Rectal smooth muscle tissue (tissue), 1 donor: Measurements from ENCODE around the gene SERTAD1.

ENCODE experiments used
- H3K27ac ChIP-seq: one replicate; pipeline ENCODE4 v1.7.0; 2013; ENCODE audit warnings: low read depth, low read length, inconsistent platforms
- H3K27me3 ChIP-seq: one replicate; pipeline ENCODE4 v1.7.0; 2013; ENCODE audit warnings: low read length; ENCODE audit not compliant: control insufficient read depth, insufficient read depth
- H3K36me3 ChIP-seq: one replicate; pipeline ENCODE4 v1.7.0; 2013; ENCODE audit warnings: low read length; ENCODE audit not compliant: control insufficient read depth, insufficient read depth
- H3K4me1 ChIP-seq: one replicate; pipeline ENCODE4 v1.7.0; 2013; ENCODE audit warnings: low read length; ENCODE audit not compliant: control insufficient read depth, insufficient read depth
- H3K4me3 ChIP-seq: one replicate; pipeline ENCODE4 v1.7.0; 2013; ENCODE audit warnings: low read length
- H3K9ac ChIP-seq: one replicate; pipeline ENCODE4 v1.7.0; 2013; ENCODE audit warnings: low read length

SERTAD1 gene, protein sequence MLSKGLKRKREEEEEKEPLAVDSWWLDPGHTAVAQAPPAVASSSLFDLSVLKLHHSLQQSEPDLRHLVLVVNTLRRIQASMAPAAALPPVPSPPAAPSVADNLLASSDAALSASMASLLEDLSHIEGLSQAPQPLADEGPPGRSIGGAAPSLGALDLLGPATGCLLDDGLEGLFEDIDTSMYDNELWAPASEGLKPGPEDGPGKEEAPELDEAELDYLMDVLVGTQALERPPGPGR

GRCh38 chr19:40425450-40426287 is at the start of gene SERTAD1:
Gene SERTAD1 (minus strand): TSS chr19:40425992. CDS start chr19:40423546, 2,446 bp downstream.
- Histone ChIP-seq H3K9ac (peak within 1 kb of the TSS; percentile 97), H3K27ac (peak within 1 kb of the TSS; percentile 97)

DNA sequence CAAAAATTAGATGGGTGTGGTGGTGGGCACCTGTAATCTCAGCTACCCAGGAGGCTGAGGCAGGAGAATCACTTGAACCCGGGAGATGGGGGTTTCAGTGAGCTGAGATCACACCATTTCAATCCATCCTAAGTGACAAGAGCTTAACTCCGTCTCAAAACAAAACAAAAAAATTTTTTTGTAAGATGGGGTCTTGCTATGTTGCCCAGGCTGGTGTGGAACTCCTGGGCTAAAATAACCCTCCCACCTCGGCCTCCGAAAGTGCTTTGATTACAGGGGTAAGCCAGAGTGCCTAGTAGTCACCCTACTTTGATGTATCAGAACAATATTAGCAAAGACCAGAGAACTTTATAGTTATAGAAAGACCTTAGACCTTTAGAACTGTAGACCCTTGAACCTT is 48.9 kb upstream of the SERTAD1 start:
- Histone ChIP-seq H3K36me3 (no peaks in the 10 kb centered on the region), H3K27me3 (no peaks in the 10 kb centered on the region), H3K27ac (no peak overlapping the region), H3K9ac (no peak overlapping the region), H3K4me1 (no peaks in the 10 kb centered on the region), H3K4me3 (no peak overlapping the region)

More at GRCh38 chr19:40425450-40426287, at the start of gene SERTAD1:
- Histone ChIP-seq H3K4me1 (peaks cover 24% of the 10 kb centered on the region), H3K36me3 (no peaks in the 10 kb centered on the region), H3K4me3 (peak within 1 kb of the TSS; percentile 98), H3K27me3 (no peaks in the 10 kb centered on the region)

GRCh38 chr19:40472516-40472915 is 46.7 kb upstream of the SERTAD1 start:
- no peaks in the 10 kb centered on the region for H3K27me3 ChIP-seq
- no peak overlapping the region for H3K27ac ChIP-seq
- no peaks in the 10 kb centered on the region for H3K4me1 ChIP-seq
- no peak overlapping the region for H3K4me3 ChIP-seq
- no peak overlapping the region for H3K9ac ChIP-seq
- H3K36me3 ChIP-seq: no peaks in the 10 kb centered on the region

DNA sequence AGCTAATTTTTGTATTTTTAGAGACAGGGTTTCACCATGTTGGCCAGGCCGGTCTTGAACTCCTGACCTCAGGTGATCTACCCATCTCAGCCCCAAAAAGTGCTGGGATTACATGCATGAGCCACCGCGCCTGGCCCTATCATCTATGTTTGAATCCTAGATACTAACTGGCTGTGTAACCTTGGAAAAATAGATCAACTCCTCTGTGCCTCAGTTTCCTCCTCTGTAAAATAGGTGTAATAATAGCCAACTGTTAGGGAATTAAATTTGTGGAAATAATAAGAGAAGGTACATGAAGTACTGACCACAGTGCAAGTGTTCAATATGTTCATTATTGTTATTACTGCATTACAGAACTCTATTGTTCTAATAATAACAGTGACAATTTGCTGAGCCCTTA is 45.3 kb upstream of the SERTAD1 start:
- Histone ChIP-seq H3K4me1 (peaks cover 6% of the 10 kb centered on the region), H3K4me3 (no peak overlapping the region), H3K9ac (no peak overlapping the region), H3K27me3 (no peaks in the 10 kb centered on the region), H3K27ac (no peak overlapping the region), H3K36me3 (no peaks in the 10 kb centered on the region)

GRCh38 chr19:40469011-40469410 is 43.2 kb upstream of the SERTAD1 start:
- Histone ChIP-seq H3K27ac (no peak overlapping the region), H3K36me3 (no peaks in the 10 kb centered on the region), H3K27me3 (no peaks in the 10 kb centered on the region), H3K4me3 (no peak overlapping the region), H3K4me1 (peaks cover 12% of the 10 kb centered on the region), H3K9ac (no peak overlapping the region)

- Histone ChIP-seq H3K4me1 (peaks cover 12% of the 10 kb centered on the region), H3K4me3 (peak within 1 kb of the TSS; percentile 60), H3K27ac (peak within 1 kb of the TSS; percentile 25), H3K36me3 (no peaks in the 10 kb centered on the region), H3K9ac (peak within 1 kb of the TSS; percentile 4), H3K27me3 (no peaks in the 10 kb centered on the region)
Observed at GRCh38 chr19:40466985-40467734, 41.4 kb upstream of the SERTAD1 start, which contains the start of gene SPTBN4. Gene SPTBN4 (plus strand): TSS chr19:40467001. CDS start chr19:40472622, 5,621 bp downstream.

GRCh38 chr19:40466219-40466984 is 40.6 kb upstream of the SERTAD1 start:
- Histone ChIP-seq H3K27me3 (no peaks in the 10 kb centered on the region), H3K4me3 (peak overlapping the region; percentile 60), H3K27ac (peak overlapping the region; percentile 25), H3K9ac (peak overlapping the region; percentile 4), H3K4me1 (peaks cover 12% of the 10 kb centered on the region), H3K36me3 (no peaks in the 10 kb centered on the region)

DNA sequence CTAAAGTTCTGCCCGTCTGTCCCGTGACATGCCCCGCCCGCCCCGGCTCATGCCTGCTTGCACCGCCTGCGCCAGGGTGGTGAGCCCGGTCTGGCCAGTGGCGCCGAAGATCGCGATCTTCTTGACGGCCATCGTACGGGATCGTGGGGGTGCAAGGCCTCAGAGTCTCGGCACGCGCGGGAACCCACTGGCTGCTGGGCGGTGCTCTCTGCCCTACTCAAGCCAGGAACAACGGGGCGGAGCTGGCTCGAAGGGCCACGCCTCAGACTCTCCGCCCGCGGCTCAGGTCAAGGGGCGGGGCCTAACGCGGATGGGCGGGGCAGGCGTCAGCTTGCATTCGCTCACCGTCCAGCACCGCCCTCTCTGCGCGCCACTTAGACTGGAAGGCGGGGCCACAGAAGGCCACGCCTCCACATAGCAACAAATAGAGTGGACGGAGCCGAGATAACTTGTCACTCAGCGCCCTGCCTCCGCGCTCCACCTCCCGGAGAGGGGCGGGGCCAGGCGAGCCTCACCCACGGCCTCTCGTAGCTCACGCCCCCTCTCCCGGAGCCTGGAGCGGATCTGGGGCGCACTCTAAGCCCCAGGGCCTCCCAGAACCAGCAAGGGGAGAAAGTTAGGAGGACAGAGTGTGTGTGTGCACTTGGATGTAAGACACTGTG is 39.9 kb upstream of the SERTAD1 start, which contains the start of gene BLVRB:
BLVRB (minus strand) TSS at position 189 of the 662 bp plus-strand sequence; CDS start at position 132, 57 bp downstream.
- Histone ChIP-seq H3K4me3 (peak within 1 kb of the TSS; percentile 84), H3K9ac (peak within 1 kb of the TSS; percentile 70), H3K36me3 (no peaks in the 10 kb centered on the region), H3K27me3 (no peaks in the 10 kb centered on the region), H3K27ac (peak within 1 kb of the TSS; percentile 85), H3K4me1 (peaks cover 12% of the 10 kb centered on the region)

DNA sequence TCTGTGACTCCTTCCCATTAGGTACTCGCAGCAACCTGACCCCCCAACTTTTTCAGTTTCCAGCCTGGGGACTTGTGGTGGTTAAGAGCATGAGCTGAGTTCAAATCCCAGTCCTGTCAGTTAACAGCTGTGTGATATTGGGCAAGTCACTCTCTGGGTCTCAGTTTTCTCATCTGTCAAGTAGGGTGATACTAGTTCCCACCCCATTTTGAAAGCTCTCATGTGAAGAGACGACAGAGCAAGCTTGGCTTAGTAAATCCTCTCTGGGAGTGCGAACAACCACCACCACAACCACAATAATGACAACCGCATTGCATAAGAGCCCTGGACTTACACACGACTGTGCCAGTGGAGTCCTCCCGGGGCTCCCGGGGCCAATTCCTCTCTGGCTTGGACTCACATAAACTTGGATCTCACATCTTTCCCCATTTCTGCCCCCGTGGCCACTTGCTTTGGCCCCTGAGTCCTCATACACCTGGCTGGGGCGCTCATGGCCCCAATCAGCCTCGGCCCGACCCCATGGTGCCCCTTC is 39.3 kb upstream of the SERTAD1 start:
- peak overlapping the region; percentile 85 for H3K27ac ChIP-seq
- peak overlapping the region; percentile 70 for H3K9ac ChIP-seq
- no peaks in the 10 kb centered on the region for H3K27me3 ChIP-seq
- H3K4me1 ChIP-seq: peaks cover 12% of the 10 kb centered on the region
- H3K36me3 ChIP-seq: no peaks in the 10 kb centered on the region
- peak overlapping the region; percentile 84 for H3K4me3 ChIP-seq

GRCh38 chr19:40464059-40465024 is 38.5 kb upstream of the SERTAD1 start:
- H3K27ac ChIP-seq: peak overlapping the region; percentile 85
- H3K4me3 ChIP-seq: peak overlapping the region; percentile 84
- no peaks in the 10 kb centered on the region for H3K36me3 ChIP-seq
- H3K4me1 ChIP-seq: peaks cover 12% of the 10 kb centered on the region
- no peaks in the 10 kb centered on the region for H3K27me3 ChIP-seq
- H3K9ac ChIP-seq: no peak overlapping the region
